ENCODE measurements around the gene S100P.

Gene S100P

GRCh38 chr4:6673660-6674499 lies 19.8 kb upstream of the S100P start:
- peak; percentile 95 for DNase-seq

GRCh38 chr4:6674500-6675149 lies 19.1 kb upstream of the S100P start:
- no peak for DNase-seq

GRCh38 chr4:6676722-6677558 lies 16.7 kb upstream of the S100P start:
- no peak for DNase-seq

DNA sequence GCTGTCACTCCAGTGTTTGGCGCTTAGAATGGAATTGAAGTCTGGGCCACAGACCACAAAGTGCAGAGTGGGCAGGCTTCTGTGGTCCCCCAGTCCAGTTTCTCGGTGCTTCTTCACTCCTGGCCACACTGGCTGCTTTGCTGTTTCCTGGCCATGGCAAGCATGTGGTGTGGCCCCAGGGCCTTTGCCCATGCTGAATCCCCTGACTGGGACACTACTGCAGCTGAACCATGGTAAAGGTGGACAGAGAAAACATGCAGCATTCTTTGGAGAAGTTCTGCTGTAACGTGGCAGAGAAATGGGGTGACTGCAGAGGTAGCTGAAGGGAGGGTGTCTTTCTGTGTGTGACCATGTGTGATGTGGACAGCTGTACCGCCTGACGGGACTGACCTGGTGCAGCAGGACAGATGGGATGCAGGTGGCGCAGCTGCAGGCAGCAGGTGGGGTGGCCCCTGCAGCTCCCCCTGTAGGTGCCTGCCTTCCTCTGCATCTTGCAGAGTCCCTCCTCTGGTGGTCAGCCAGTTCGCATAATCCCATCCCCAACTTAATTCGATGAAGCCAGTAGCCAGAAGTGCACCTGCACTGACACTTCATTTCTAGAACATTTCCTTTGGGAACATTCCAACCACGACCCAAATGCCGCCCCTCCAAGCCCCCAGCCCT lies 13.2 kb upstream of the S100P start:
- DNase-seq = no peak

DNA sequence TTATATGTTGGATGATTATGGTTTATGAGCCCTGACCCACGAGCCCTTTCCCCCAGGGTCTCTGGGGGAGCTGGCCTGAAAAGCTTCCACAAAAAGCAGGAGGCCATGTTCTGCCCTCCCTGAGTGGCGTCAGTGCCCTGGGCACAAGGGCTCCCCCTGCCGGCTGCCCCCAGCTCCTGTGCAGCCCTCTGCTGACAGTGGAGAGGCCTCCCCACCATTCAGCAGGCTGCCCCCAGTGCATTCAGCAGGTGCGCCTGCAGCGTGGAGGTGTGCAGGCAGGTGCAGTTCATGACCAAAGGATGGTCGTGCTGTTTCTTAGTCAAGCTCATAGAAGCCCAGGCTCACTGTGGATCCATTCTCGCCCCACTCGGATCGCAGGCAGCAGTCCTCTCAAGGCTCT lies 12.5 kb upstream of the S100P start:
- no peak for DNase-seq

DNA sequence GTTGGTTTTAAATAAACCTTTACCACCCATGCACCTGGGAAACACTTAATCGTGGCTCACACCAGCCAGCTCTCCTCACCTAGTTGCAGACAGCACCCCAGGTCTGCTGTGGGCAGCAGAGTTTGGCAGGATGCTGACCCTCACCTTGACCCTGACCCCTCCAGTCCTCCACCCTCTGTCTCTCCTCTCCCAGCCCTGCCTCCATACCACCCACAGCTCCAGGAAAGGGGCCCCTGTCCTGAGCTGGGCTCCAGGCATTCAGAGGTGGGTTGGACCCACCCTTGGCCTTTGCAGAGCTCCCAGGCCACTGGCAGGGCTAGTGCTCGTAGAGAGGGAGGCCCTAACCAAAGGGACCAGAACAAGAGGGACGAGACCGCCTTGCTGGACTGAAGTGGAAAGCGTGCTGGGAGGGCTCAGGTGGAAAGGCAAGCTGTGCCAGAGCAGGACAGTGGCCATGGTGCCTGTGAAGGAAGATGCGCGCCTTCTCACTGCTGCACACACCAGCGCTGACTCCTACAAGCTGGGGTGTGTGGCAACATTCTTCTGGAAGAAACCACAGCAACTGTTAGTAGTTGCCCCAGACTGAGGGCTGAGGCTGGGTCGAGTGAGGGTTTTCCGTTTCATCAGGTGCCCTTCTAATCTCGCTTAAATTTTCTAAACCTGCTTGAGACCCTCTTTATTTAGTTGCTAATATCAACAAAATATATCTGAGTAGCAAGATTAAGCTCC lies 10.7 kb upstream of the S100P start:
- DNase-seq = no peak

DNA sequence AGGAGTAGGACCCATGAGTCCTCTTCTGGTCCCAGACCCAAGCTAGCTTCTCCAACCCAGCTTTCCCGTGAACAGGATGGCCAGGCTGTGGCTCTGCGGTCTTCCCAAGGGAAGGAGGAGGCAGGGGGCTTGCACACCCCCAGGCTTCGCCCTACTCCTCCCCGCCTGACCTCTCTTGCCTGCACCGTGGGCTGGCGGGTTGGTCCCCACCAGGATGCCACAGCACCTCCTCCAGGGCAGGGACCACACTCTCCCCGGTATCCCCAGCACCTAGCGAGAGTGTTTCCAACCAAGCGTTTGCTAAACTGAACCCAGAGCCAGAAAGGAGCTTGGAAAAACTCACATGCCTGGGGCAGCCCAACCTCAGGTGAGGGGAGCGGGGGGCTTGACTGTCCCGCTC lies 9.0 kb upstream of the S100P start:
- DNase-seq = no peak

GRCh38 chr4:6686104-6686787 lies 7.4 kb upstream of the S100P start:
- no peak for DNase-seq

DNA sequence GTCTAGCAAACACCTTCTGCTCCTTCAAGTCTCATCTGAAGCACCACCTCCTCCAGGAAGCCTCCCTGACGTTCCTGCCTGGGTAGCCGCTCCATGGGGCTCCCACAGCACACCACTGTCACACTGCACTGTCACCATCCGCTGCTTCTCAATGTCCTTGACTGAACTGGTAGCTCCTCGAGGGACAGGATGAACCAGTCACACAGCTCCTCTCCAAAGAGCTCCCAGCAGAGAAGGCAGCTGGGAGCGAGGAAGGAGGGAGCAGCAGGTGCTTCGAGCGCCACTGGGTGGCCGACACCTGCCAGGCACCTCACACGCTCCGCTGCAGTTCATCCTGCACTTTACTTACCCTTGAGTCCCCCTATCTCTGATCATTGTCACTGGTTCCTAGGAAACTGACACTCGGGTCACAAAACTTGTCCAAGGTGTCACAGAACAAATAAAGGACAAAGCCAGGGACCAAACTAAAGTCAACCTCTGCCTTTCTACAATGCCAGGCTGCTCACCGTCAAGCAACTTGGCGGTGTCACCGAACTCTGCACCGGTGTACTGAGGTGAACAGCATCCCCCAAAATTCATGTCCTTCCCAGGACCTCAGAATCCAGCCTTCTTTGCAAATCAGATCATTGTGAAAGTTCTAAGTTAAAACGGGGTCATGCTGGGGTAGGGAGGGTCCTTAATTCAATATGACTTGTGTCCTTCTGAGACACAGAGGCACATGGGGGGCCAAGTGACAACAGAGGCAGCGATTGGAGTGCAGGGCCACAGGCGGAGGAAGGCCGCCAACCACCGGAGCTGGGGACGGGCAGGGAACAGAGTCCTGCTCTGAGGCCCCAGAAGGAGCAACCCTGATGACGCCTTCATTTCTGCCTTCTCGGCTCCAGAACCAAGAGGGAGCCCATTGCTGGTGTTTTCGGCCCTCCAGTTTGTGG lies 5.5 kb upstream of the S100P start:
- DNase-seq = no peak

DNA sequence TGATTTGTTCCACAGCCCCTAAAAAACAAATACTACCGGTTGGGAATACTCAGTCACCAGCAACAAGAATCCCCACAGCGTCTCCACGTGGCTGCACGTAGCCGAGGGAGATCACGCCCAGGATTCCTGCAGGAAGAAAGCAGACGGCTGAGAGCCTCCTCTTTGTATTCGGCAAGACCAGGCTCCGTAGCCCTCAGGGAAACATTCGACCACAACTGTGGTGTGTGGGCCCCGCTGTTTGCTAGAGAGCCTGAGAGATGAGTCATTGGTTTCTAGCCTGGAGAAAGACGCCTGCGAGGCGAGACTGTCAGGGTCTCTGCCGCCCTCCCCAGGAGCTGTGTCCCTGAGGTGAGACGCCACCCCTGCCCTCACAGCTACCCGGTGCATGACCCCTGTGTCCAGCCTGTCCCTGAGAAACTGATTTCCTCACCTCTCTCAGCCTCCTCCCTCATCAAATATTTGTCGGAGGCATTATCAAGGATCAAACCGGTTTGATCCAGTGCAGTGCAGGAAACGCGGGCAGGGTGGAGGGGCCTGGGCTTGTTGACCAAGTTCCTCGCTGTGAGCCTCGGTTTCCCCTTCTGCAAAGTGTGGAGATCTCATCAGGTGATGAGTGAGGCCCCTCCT lies 4.7 kb upstream of the S100P start:
- DNase-seq = peak; percentile 84

GRCh38 chr4:6689506-6689960 lies 4.1 kb upstream of the S100P start:
- DNase-seq = no peak

- no peak for DNase-seq
These were observed 1.3 kb upstream of the S100P start for GRCh38 chr4:6692379-6692778.

DNA sequence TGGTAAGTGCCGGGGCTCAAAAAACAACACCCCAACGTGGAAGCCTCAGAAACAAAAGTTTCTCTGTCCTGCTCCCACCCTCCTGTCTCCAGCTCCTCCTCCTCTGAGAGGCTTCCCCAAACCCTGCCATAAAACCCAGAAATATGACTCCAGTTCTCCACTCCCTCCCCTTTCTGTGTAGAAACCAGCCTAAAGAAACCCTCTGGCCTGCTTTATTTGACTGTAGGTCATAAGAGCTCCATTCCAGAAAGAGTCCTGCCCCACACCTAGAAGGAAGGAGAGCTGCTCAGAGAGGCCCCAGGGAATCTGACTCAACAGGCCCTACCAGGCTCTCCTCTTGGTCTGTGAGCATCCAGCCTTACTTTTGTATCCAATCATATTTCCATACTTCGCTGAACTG lies 872 bp upstream of the S100P start:
- no peak for DNase-seq

- no peak for DNase-seq
These were observed 661 bp downstream of the S100P start for GRCh38 chr4:6694177-6694901.

DNA sequence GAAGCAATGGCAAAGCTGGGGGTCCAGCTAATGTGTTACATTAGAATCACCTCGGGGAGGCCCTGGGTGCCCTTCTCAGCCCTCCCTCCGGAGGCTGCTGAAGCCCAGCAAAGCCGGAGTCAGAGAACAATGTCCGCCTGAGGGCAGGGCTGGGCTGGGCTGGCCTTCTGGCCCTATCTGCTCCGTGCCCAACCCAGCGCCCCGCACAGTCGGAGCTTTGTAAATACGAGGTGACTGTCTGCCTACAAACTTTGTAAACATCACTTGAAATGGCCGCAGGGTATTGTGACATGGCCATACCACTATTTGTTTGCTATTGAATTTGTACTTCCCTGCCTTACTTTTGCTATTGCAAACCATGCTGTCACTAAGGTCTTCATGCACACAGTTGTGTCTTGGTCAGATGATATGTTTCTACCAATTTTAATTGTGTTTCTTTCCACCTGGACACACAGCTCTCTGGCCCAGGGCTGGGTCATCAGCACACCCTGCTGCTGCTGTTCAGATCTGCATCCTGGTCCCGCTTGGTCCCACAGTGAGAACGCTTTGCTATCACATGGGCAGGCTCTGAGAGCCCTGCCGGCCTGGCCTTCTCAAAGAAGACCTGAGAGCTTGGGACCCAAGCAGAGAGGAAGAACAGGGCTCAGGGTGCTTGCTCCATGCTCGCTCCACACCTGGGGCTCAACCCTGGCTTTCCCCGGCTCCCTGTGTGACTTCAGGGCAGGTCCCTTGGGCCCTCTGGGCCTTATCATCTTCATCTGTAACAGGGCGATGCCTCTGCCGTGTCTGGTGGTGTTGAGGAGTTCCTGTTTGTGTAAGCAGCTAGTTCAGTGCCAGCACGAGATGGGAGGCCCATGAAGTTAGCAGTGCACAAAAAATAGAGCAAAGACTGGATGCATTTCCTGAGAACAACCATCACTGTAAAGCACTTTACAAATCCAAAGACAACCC lies 2.3 kb downstream of the S100P start:
- DNase-seq = no peak

- no peak for DNase-seq
These were observed 2.9 kb downstream of the S100P start for GRCh38 chr4:6696611-6697010.

- DNase-seq = no peak
These were observed 3.5 kb downstream of the S100P start for GRCh38 chr4:6697131-6697530.

DNA sequence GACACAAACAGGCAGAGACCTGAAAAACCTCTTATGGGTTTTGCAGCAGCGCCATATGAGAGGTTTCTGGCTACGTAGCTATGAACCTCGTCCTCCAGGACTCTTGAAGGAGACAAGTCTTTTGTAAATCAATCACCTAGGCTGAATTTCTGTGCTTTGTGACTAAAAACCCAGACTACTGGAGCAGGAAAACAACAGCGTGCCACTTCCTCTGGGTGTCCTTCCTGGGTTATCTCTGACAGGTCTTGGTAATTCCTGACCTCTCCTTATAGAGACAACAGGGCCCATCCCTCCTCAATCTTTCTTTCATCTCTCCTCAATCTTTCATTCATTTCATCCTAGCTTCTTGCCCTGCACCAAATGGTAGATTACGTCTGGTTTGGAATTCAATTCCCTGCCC lies 5.7 kb downstream of the S100P start:
- no peak for DNase-seq

Measured in femur (tissue), 1 donor.